Sigmoid colon (tissue), 7 donors: ENCODE results near the gene TBC1D10A. TPM values are rescaled to one million over a fixed set of nuclear protein-coding genes. Genes with fewer than 3 reads are reported as not detected.

ENCODE experiments used
- DNase-seq: peaks from one replicate; pipeline ENCODE4 v3.0.0-alpha.2; 2019
- H3K27ac ChIP-seq, 4 donors: fragments of 200-600 bp; sonication (generic); one replicate each; pipeline ENCODE4 v1.5.1; 2016 to 2019; ENCODE audit warnings: mild to moderate bottlenecking in 1 of 4
- H3K27me3 ChIP-seq, 3 donors: fragments of 200-600 bp; sonication (generic); one replicate each; pipeline ENCODE4 v1.5.1; 2019; ENCODE audit warnings: mild to moderate bottlenecking in 1 of 3
- H3K36me3 ChIP-seq, 4 donors: fragments of 200-600 bp; sonication (generic); one replicate each; pipeline ENCODE4 v1.5.1; 2016 to 2019
- H3K4me1 ChIP-seq, 4 donors: fragments of 200-600 bp; sonication (generic); one replicate each; pipeline ENCODE4 v1.5.1; 2017 to 2019
- H3K4me3 ChIP-seq, 4 donors: fragments of 200-600 bp; sonication (generic); one replicate each; pipeline ENCODE4 v1.5.1; 2017 to 2019; ENCODE audit warnings: mild to moderate bottlenecking in 2 of 4, moderate library complexity in 1 of 4
- H3K9me3 ChIP-seq, 4 donors: fragments of 200-600 bp in 3 of 4; sonication (generic) in 3 of 4; one replicate each; pipeline versions ENCODE4 v1.5.1 to v1.6.1; 2013 to 2019
- CTCF ChIP-seq, 4 experiments: fragments of 450-650 bp in 3 of 4; fragments of 200-600 bp in 1 of 4; IDR thresholded peaks; one replicate each; pipeline ENCODE4 v1.5.1; 2016 to 2019; ENCODE audit warnings: antibody characterized with exemption in 4 of 4, mild to moderate bottlenecking in 3 of 4, moderate library complexity in 2 of 4
- EP300 ChIP-seq, 4 donors: sonication (generic); formaldehyde crosslinking; IDR thresholded peaks; one replicate each; pipeline ENCODE4 v1.6.1; 2017; ENCODE audit warnings: antibody characterized with exemption in 4 of 4
- POLR2A ChIP-seq, 2 donors: fragments of 450-650 bp; IDR thresholded peaks; one replicate each; pipeline ENCODE4 v1.6.1; 2016; ENCODE audit warnings: antibody characterized with exemption in 2 of 2, mild to moderate bottlenecking in 2 of 2, moderate library complexity in 2 of 2
- POLR2AphosphoS5 ChIP-seq, 4 donors: sonication (generic); formaldehyde crosslinking; IDR thresholded peaks; one replicate each; pipeline ENCODE4 v1.6.1; 2017; ENCODE audit warnings: antibody characterized with exemption in 4 of 4
- WGBS, 2 donors: extraction: QIAGEN DNeasy Blood & Tissue Kit; methylation state at CpG; one replicate each; pipeline ENCODE4 v1.1.7; 2013; 5-methylcytosine and 5-hydroxymethylcytosine counted together
- intact Hi-C: fragments of 100-400 bp; cut with DNase I; formaldehyde crosslinking; loops from one replicate; pipeline ENCODE4 v1.15.1; 2023
- polyA plus RNA-seq, 3 donors: library from polyadenylated mRNA; stranded (reverse); fragments of 200-250 nt; gene quantifications; one replicate each; pipeline ENCODE4 v1.2.3, GENCODE V29; 2013
- total RNA-seq, 4 donors: library from RNA; depleted of rRNA; stranded (reverse); fragments of >200 nt; gene quantifications; one replicate each; pipeline ENCODE4 v1.1.0, GENCODE V29; 2016
- donor health status: healthy with polysubstance abuse.
- donor health status: Bipolar disorder and iron deficiency.
- donor health status: healthy.

The TBC1D10A gene
- total and polyA plus RNA-seq, 7 donors = 12.5 to 35.4 (median 29.1) TPM

- peaks cover 0 to 12% (median under 1%) of the 10 kb centered on the region in 4 donors for H3K36me3 ChIP-seq
- WGBS, 2 donors = 95 to 98% methylated on average over 3 of the region's 3 CpGs
- H3K4me3 ChIP-seq = no peak overlapping the region
- DNase-seq = no peak
- TF ChIP-seq POLR2AphosphoS5 (IDR thresholded peaks at IDR 0.05) = no peak
- no peak for TF ChIP-seq POLR2A (IDR thresholded peaks at IDR 0.05)
- no peak for TF ChIP-seq CTCF (IDR thresholded peaks at IDR 0.05)
- TF ChIP-seq EP300 (IDR thresholded peaks at IDR 0.05) = no peak
- H3K27me3 ChIP-seq = no peaks in the 10 kb centered on the region
- H3K9me3 ChIP-seq = no peaks in the 10 kb centered on the region
- intact Hi-C loops = no loop called here
- peaks cover 0 to 91% (median 84%) of the 10 kb centered on the region in 4 donors for H3K4me1 ChIP-seq
- no peak overlapping the region for H3K27ac ChIP-seq
These were observed 6.7 kb downstream of the TBC1D10A start for GRCh38 chr22:30320021-30320556.

GRCh38 chr22:30318799-30319419 lies 7.8 kb downstream of the TBC1D10A start:
- H3K27ac ChIP-seq = peak overlapping the region in 1 of 4 donors; percentile 12
- H3K9me3 ChIP-seq = no peaks in the 10 kb centered on the region
- H3K27me3 ChIP-seq = no peaks in the 10 kb centered on the region
- intact Hi-C loops = no loop called here
- H3K4me3 ChIP-seq = no peak overlapping the region
- DNase-seq = no peak
- no peak for TF ChIP-seq EP300 (IDR thresholded peaks at IDR 0.05)
- TF ChIP-seq CTCF (IDR thresholded peaks at IDR 0.05) = no peak
- TF ChIP-seq POLR2AphosphoS5 (IDR thresholded peaks at IDR 0.05) = no peak
- TF ChIP-seq POLR2A (IDR thresholded peaks at IDR 0.05) = no peak
- peaks cover 0 to 90% (median 80%) of the 10 kb centered on the region in 4 donors for H3K4me1 ChIP-seq
- H3K36me3 ChIP-seq = peaks cover 0 to 12% (median 2%) of the 10 kb centered on the region in 4 donors
- WGBS, 2 donors = 86 to 91% methylated on average over 7 of the region's 7 CpGs

GRCh38 chr22:30317778-30318177 lies 9.0 kb downstream of the TBC1D10A start:
- peaks cover 0 to 88% (median 77%) of the 10 kb centered on the region in 4 donors for H3K4me1 ChIP-seq
- peaks cover 0 to 12% (median 2%) of the 10 kb centered on the region in 4 donors for H3K36me3 ChIP-seq
- 98 to 100% methylated on average over 1 of the region's 1 CpG for WGBS, 2 donors
- no peak overlapping the region for H3K27ac ChIP-seq
- intact Hi-C loops = no loop called here
- no peaks in the 10 kb centered on the region for H3K9me3 ChIP-seq
- H3K4me3 ChIP-seq = no peak overlapping the region
- no peaks in the 10 kb centered on the region for H3K27me3 ChIP-seq
- DNase-seq = no peak
- TF ChIP-seq POLR2AphosphoS5 (IDR thresholded peaks at IDR 0.05) (no peak), EP300 (IDR thresholded peaks at IDR 0.05) (no peak), CTCF (IDR thresholded peaks at IDR 0.05) (no peak), POLR2A (IDR thresholded peaks at IDR 0.05) (no peak)

- Histone ChIP-seq H3K27me3 (no peaks in the 10 kb centered on the region), H3K4me3 (no peak overlapping the region), H3K27ac (peak overlapping the region; percentile 12 to 40 (median 30)), H3K4me1 (peaks cover 0 to 89% (median 80%) of the 10 kb centered on the region in 4 donors), H3K36me3 (peaks cover 0 to 12% (median 2%) of the 10 kb centered on the region in 4 donors), H3K9me3 (no peaks in the 10 kb centered on the region)
- intact Hi-C loops = no loop called here
- TF ChIP-seq POLR2A (IDR thresholded peaks at IDR 0.05) (no peak), CTCF (IDR thresholded peaks at IDR 0.05) (no peak)
- DNase-seq = no peak
- WGBS, 2 donors = 74 to 91% methylated on average over 2 of the region's 2 CpGs
These were observed 10.7 kb downstream of the TBC1D10A start for GRCh38 chr22:30315962-30316576.
